Lower leg skin (tissue), 4 donors: ENCODE data around the gene KIF13A. TPM values are rescaled to one million over a fixed set of nuclear protein-coding genes. Genes with fewer than 3 reads are reported as not detected.

Source experiments
- DNase-seq, 2 donors: peaks; one replicate each; pipeline ENCODE4 v3.0.0-alpha.2; 2019; ENCODE audit warnings: low spot score in 2 of 2
- H3K4me3 ChIP-seq: fragments of 200-600 bp; sonication (generic); 2 replicates; pipeline ENCODE4 v1.5.1; 2017; ENCODE audit warnings: mild to moderate bottlenecking, low read depth; ENCODE audit not compliant: poor library complexity, severe bottlenecking
- POLR2A ChIP-seq, 2 donors: fragments of 450-650 bp; IDR thresholded peaks; one replicate each; pipeline ENCODE4 v1.6.1; 2016 to 2017; ENCODE audit warnings: antibody characterized with exemption in 2 of 2, mild to moderate bottlenecking in 1 of 2, moderate library complexity in 1 of 2
- WGBS, 2 donors: methylation state at CpG; one replicate each; pipeline ENCODE4 v1.1.5; 2018; 5-methylcytosine and 5-hydroxymethylcytosine counted together
- intact Hi-C: fragments of 100-400 bp; cut with DNase I; formaldehyde crosslinking; loops from one replicate; pipeline ENCODE4 v1.15.0; 2023; ENCODE audit warnings: low total_unique reads
- total RNA-seq, 4 donors: library from RNA; depleted of rRNA; stranded (reverse); fragments of >200 nt; gene quantifications; one replicate each; pipeline ENCODE4 v1.1.0, GENCODE V29; 2016
- TF ChIP-seq, protein P1 (sequence below), 3 donors: fragments of 450-650 bp; IDR thresholded peaks; one replicate each; pipeline ENCODE4 v1.5.1; 2016; ENCODE audit warnings: antibody characterized with exemption in 3 of 3, mild to moderate bottlenecking in 3 of 3, moderate library complexity in 2 of 3

The KIF13A gene
- total RNA-seq, 4 donors from 2014 or later: 54.4 to 88.5 (median 60.6) TPM

DNA sequence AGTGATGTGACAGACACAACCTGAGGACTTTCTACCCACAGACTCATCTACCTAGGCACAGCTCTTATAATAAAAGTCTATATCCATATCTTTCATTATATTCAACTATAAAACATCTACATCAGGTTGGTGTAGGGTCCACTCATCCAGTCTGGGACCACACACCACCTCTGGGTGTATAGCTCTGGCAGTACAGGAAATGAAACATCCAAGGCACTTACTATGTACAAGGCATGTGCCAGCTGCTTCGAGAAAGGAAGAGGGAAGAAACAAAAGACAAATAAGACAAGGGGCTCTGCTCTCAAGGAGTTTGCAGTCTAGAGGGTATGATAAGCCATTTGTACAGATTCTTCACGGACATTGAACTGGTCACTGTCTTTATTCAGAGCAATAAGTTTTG, 18.6 kb downstream of the KIF13A start:
- WGBS, 2 donors: 71 to 79% methylated on average over 2 of the region's 2 CpGs
- TF ChIP-seq POLR2A (IDR thresholded peaks at IDR 0.05): no peak
- TF ChIP-seq, protein P1, sequence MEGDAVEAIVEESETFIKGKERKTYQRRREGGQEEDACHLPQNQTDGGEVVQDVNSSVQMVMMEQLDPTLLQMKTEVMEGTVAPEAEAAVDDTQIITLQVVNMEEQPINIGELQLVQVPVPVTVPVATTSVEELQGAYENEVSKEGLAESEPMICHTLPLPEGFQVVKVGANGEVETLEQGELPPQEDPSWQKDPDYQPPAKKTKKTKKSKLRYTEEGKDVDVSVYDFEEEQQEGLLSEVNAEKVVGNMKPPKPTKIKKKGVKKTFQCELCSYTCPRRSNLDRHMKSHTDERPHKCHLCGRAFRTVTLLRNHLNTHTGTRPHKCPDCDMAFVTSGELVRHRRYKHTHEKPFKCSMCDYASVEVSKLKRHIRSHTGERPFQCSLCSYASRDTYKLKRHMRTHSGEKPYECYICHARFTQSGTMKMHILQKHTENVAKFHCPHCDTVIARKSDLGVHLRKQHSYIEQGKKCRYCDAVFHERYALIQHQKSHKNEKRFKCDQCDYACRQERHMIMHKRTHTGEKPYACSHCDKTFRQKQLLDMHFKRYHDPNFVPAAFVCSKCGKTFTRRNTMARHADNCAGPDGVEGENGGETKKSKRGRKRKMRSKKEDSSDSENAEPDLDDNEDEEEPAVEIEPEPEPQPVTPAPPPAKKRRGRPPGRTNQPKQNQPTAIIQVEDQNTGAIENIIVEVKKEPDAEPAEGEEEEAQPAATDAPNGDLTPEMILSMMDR (IDR thresholded peaks at IDR 0.05): no peak
- H3K4me3 ChIP-seq: no peak overlapping the region
- no peak for DNase-seq
- intact Hi-C loops: no loop called here

DNA sequence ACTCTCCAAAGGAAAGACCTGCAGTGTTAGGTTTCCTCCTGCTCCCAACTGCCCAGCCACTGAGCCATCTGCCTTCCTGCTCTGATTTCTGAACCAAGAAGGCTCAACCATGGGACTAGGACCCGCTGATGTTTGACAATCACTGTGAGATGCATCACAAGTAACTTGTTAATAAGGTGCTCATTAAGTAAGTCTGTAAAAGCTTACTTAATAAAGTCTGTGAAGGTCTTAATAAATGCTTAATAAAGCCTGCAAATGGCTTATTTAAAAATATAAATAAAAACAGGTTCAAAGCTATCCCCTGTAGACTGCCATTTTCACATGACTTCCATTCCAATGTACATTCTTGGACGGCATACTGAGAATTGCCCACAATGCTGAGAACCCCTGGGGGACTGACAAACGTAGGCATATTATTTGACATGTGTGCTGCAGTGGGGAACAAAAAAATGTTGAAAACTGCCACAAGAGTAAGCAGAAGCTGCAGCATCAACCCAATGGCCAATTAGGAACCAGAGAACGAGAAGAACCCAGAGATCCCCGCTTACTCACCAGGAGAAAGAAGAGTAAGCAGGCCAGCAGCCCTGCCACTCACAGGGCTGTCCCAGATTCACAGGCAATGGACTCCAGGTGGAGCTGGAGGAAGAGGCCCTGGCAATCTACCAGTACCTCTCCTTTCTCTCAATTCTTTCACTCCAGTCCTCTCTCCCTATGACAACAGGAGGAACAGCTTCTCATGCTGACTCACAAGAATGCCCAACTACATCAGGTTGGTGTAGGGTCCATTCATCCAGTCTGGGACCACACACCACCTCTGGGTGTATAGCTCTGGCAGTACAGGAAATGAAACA, 19.5 kb downstream of the KIF13A start:
- DNase-seq: no peak
- no peak overlapping the region for H3K4me3 ChIP-seq
- intact Hi-C loops: no loop called here
- TF ChIP-seq POLR2A (IDR thresholded peaks at IDR 0.05): no peak
- TF ChIP-seq, protein P1 (IDR thresholded peaks at IDR 0.05): no peak
- 61 to 74% methylated on average over 5 of the region's 5 CpGs for WGBS, 2 donors

DNA sequence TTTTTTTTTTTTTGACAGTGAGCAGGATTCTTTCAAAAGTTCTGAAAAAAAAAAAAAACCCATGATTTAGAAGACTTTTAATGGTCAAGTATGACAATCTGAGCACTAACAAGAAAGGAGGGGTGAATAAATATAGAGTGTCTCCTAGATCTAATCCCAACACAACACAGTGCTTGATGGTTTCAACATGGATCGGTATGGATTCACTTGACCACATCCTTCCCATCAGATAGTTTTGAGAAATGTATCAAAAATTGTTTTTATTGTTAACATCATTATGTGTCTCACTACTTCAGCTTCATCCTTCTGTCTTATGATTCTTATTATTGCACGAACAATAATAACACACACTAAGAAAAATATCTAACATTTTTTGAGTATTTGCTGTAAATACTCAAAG, 21.0 kb downstream of the KIF13A start:
- TF ChIP-seq POLR2A (IDR thresholded peaks at IDR 0.05): no peak
- TF ChIP-seq, protein P1 (IDR thresholded peaks at IDR 0.05): no peak
- H3K4me3 ChIP-seq: no peak overlapping the region
- intact Hi-C loops: no loop called here
- 79 to 80% methylated on average over 2 of the region's 2 CpGs for WGBS, 2 donors
- no peak for DNase-seq

DNA sequence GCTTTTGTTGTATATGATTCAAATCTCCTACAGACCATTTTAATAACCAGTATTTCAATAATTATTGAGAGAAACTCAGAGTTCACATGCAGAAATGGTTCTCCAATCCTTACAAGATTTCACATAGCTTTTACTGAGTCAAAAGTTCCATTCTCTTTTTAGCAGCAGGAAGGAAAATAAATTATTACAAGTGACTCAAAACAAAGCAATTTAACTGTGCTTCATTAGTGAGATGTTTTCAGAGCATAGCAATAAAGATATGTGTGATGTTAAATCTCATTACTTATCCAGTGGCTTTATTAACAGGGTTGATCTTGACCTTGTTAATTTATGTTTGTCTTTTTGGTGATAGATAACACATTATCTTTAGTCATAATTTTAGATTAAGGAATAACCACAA, 22.0 kb downstream of the KIF13A start:
- no peak for DNase-seq
- intact Hi-C loops: no loop called here
- no peak overlapping the region for H3K4me3 ChIP-seq
- TF ChIP-seq POLR2A (IDR thresholded peaks at IDR 0.05): no peak
- TF ChIP-seq, protein P1 (IDR thresholded peaks at IDR 0.05): no peak

- DNase-seq: no peak
- intact Hi-C loops: no loop called here
- H3K4me3 ChIP-seq: no peak overlapping the region
- TF ChIP-seq, protein P1 (IDR thresholded peaks at IDR 0.05): no peak
- no peak for TF ChIP-seq POLR2A (IDR thresholded peaks at IDR 0.05)
- 81 to 88% methylated on average over 8 of the region's 8 CpGs for WGBS, 2 donors
Observed at GRCh38 chr6:17964633-17965032, 22.8 kb downstream of the KIF13A start.
